Measurements from ENCODE around the gene ANKRD45.

GRCh38 chr1:173715538-173715844 is 45.8 kb upstream of the ANKRD45 start:
- TF ChIP-seq CTCF (IDR thresholded peaks at IDR 0.05) (no peak), EZH2 (IDR thresholded peaks at IDR 0.05; ENCODE audit: borderline replicate concordance, insufficient read depth, low read depth, low read length, poor library complexity, severe bottlenecking) (no peak)

Data from B cell (primary cell).